Measurements from ENCODE around the gene XRCC4. TPM values are rescaled to one million over a fixed set of nuclear protein-coding genes. Genes with fewer than 3 reads are reported as not detected.

The XRCC4 gene
- total RNA-seq, 2 donors from 2014 or later, result 10.6 to 17.3 TPM

- Histone ChIP-seq H3K27me3 (ENCODE audit: control insufficient read depth, insufficient read depth, low read length, poor library complexity, severe bottlenecking) (no peaks in the 10 kb centered on the region), H3K9me3 (ENCODE audit: control insufficient read depth, low read length) (no peaks in the 10 kb centered on the region), H3K4me1 (ENCODE audit: control insufficient read depth, insufficient read depth, low read length) (no peaks in the 10 kb centered on the region), H3K9ac (ENCODE audit: extremely low read depth, low read length, poor library complexity, severe bottlenecking) (no peak overlapping the region), H3K4me3 (ENCODE audit: low read length) (no peak overlapping the region), H3K36me3 (ENCODE audit: control insufficient read depth, insufficient read depth, low read length) (no peaks in the 10 kb centered on the region), H3K27ac (ENCODE audit: low read depth, low read length) (no peak overlapping the region)
- no peaks in the 10 kb centered on the region for H3K36me3 Mint-ChIP-seq (ENCODE audit: low read depth)
- H3K4me3 Mint-ChIP-seq, result no peak overlapping the region
- TF ChIP-seq CTCF (conservative IDR thresholded peaks at IDR 0.05), result no peak
- no peaks in the 10 kb centered on the region for H3K9me3 Mint-ChIP-seq
- H3K27ac Mint-ChIP-seq, result no peak overlapping the region
- no peak for DNase-seq
- no CpG with 5 or more reads among the region's 1 CpG for WGBS, 2 experiments (ENCODE audit: insufficient coverage in 1 of 2, insufficient read length in 1 of 2)
- no peaks in the 10 kb centered on the region for H3K27me3 Mint-ChIP-seq (ENCODE audit: insufficient read depth)
- H3K4me1 Mint-ChIP-seq, result no peaks in the 10 kb centered on the region
Measured at GRCh38 chr5:83246071-83246470, 168.7 kb downstream of the XRCC4 start.

DNA sequence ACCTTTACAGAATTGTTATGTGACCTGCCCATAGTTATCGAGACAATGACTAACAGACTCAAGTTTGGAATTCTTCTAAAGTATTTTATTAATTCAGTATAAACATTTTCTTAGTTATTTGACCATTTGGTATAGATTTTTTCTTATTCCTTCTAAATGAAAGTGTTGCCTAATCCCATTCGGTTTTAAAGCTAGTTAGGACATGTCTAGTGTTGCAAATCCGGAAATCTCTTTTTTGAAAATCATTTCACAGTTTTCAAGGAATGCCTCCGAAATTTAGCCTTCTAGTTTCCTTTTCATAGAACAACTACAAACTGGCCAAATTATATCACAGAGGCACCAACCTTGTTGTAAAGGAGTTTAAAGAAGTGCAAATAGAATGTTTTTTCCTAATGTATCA is 171.8 kb downstream of the XRCC4 start:
- no peaks in the 10 kb centered on the region for H3K36me3 Mint-ChIP-seq (ENCODE audit: low read depth)
- no peak overlapping the region for H3K27ac ChIP-seq (ENCODE audit: low read depth, low read length)
- no peaks in the 10 kb centered on the region for H3K36me3 ChIP-seq (ENCODE audit: control insufficient read depth, insufficient read depth, low read length)
- H3K9me3 Mint-ChIP-seq, result no peaks in the 10 kb centered on the region
- no peak for TF ChIP-seq CTCF (conservative IDR thresholded peaks at IDR 0.05)
- no peaks in the 10 kb centered on the region for H3K27me3 ChIP-seq (ENCODE audit: control insufficient read depth, insufficient read depth, low read length, poor library complexity, severe bottlenecking)
- no peak for DNase-seq
- no peak overlapping the region for H3K4me3 ChIP-seq (ENCODE audit: low read length)
- 80 to 98% methylated on average over 1 to 4 of the region's 4 CpGs for WGBS, 2 experiments (ENCODE audit: insufficient coverage in 1 of 2, insufficient read length in 1 of 2)
- H3K4me1 Mint-ChIP-seq, result no peaks in the 10 kb centered on the region
- H3K27ac Mint-ChIP-seq, result no peak overlapping the region
- no peak overlapping the region for H3K4me3 Mint-ChIP-seq
- H3K4me1 ChIP-seq (ENCODE audit: control insufficient read depth, insufficient read depth, low read length), result no peaks in the 10 kb centered on the region
- H3K27me3 Mint-ChIP-seq (ENCODE audit: insufficient read depth), result no peaks in the 10 kb centered on the region
- no peak overlapping the region for H3K9ac ChIP-seq (ENCODE audit: extremely low read depth, low read length, poor library complexity, severe bottlenecking)
- peaks cover 5% of the 10 kb centered on the region for H3K9me3 ChIP-seq (ENCODE audit: control insufficient read depth, low read length)

DNA sequence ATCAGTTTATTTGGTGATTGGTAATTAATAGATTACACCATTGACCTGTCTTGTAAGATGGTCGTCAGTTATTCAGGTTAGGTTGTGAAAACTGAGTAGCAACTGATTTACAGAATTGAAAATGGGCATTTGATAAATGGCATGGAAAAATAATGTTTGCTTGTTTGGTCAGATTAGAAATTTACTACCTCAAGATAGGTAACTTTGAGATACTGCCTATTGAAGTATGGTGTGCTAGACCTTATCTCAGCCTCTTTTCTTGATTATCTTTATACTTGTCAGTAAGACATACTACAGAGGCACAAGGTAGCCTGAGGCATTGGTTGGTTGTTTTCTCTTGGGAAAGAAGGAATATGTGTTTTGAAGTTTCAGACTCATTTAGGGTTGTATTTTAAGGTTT is 174.5 kb downstream of the XRCC4 start:
- no peak overlapping the region for H3K4me3 Mint-ChIP-seq
- H3K27me3 Mint-ChIP-seq (ENCODE audit: insufficient read depth), result no peaks in the 10 kb centered on the region
- Histone ChIP-seq H3K4me1 (ENCODE audit: control insufficient read depth, insufficient read depth, low read length) (no peaks in the 10 kb centered on the region), H3K9ac (ENCODE audit: extremely low read depth, low read length, poor library complexity, severe bottlenecking) (no peak overlapping the region), H3K4me3 (ENCODE audit: low read length) (no peak overlapping the region), H3K9me3 (ENCODE audit: control insufficient read depth, low read length) (peaks cover 5% of the 10 kb centered on the region), H3K27ac (ENCODE audit: low read depth, low read length) (no peak overlapping the region), H3K27me3 (ENCODE audit: control insufficient read depth, insufficient read depth, low read length, poor library complexity, severe bottlenecking) (no peaks in the 10 kb centered on the region), H3K36me3 (ENCODE audit: control insufficient read depth, insufficient read depth, low read length) (no peaks in the 10 kb centered on the region)
- DNase-seq, result no peak
- no peaks in the 10 kb centered on the region for H3K9me3 Mint-ChIP-seq
- H3K36me3 Mint-ChIP-seq (ENCODE audit: low read depth), result no peaks in the 10 kb centered on the region
- no peak overlapping the region for H3K27ac Mint-ChIP-seq
- no peaks in the 10 kb centered on the region for H3K4me1 Mint-ChIP-seq
- WGBS, 2 experiments (ENCODE audit: insufficient coverage in 1 of 2, insufficient read length in 1 of 2), result 80 to 100% methylated on average over 1 of the region's 1 CpG
- TF ChIP-seq CTCF (conservative IDR thresholded peaks at IDR 0.05), result no peak

All from endodermal cell (in vitro differentiated cells).